SIG-M5 treated with dmso at 0.1 percent for 504 hours (cell line): ENCODE measurements around the gene PFKM.
"Not testable (repeated sequence)": the region's sequence is repeated elsewhere in the genome, so short reads cannot be mapped to it uniquely, and the experiment has no call there.

Experiments
- DNase-seq: peaks from one replicate; lab custom pipeline; 2025; ENCODE audit not compliant: unreplicated experiment; lab: John Stamatoyannopoulos, UW

The PFKM gene

GRCh38 chr12:48155786-48156185 lies 36.6 kb downstream of the PFKM start:
- not testable (repeated sequence) for DNase-seq

DNA sequence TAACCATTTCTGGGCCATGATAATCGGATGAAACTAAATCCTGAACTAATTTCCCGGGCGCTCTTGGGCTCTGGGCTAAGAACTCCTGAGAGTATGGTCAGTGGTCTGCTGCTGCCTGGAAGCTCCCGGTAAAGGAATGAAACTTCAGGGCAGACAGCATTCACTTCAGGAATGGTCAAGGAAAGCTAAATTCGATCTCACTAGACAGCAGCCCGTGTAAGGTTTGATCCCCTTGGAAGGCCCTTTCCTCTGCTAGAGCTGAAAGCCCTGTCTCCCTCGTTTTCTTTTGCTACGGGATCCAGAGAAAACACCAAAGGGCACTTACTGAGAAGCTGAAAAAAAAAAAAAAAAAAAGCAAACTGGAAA lies 37.5 kb downstream of the PFKM start:
- DNase-seq: no peak

DNA sequence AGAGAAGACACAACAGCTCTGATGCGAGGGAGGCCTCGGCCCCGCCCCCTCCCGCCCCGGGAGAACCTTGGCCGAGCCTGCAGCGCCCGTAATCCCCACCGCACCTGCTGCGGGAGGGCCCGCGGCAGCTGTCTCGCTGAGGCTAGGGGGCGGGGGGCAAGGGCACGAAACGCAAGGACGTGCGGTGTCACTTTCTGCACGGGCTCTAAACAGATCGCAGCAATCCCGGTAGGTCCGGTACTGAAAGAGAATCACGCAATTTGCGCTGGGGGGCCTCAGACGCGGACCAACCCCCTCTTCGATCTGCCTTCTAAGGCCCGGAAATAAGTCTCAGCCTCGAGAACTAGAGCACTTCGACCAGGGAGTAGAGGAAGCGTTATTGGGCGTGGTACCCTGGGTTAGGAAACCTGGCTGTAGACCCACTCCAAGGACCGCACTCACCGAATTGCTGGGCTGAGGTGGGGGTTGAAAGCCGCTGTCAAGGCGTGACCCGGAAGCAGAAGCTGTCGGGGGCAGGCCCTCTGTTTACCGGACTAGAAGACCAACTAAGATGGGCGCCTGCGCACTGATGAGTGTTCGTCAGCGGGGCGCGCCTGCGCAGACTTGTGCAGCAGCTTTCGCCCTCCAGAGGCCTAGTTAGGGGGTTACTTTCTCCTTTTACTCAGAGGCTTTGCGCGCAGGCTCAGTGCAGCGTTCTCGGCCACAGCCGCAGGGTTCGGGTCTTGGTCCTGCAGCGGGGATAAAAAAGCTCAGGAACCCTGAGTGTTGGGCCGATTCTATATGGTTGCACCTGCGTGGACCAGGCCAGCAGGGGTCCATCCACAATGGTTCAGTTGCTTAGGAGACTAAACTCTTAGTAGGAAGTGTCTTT lies 38.1 kb downstream of the PFKM start, which contains the start of gene ASB8:
Gene ASB8 (minus strand): TSS at position 498 of the 871 bp plus-strand sequence. CDS start 4,019 bp downstream, outside the sequence.
- peak; percentile 99 for DNase-seq

GRCh38 chr12:48157889-48158370 lies 38.8 kb downstream of the PFKM start:
- no peak for DNase-seq

DNA sequence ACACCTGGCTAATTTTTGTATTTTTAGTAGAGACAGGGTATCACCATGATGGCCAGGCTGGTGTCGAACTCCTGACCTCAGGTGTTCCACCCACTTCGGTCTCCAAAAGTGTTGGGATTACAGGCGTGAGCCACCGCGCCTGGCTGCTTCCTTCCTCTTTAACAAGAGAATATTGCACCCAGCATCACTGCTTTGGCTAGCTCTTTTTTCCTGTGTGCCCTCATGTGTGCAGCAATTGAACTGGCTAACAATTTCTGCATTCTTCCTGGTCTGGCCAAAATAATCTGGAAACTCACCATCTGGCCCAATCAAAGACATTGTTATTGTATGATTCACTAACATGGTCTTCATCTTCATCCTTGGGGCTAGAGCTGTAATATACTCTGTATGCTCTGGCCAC lies 40.9 kb downstream of the PFKM start:
- no peak for DNase-seq

- peak; percentile 28 for DNase-seq
These were observed 41.6 kb downstream of the PFKM start for GRCh38 chr12:48160807-48161206.

- DNase-seq: no peak
These were observed 44.1 kb downstream of the PFKM start for GRCh38 chr12:48163150-48163747.

- no peak for DNase-seq
These were observed 45.3 kb downstream of the PFKM start for GRCh38 chr12:48164451-48164850.

DNA sequence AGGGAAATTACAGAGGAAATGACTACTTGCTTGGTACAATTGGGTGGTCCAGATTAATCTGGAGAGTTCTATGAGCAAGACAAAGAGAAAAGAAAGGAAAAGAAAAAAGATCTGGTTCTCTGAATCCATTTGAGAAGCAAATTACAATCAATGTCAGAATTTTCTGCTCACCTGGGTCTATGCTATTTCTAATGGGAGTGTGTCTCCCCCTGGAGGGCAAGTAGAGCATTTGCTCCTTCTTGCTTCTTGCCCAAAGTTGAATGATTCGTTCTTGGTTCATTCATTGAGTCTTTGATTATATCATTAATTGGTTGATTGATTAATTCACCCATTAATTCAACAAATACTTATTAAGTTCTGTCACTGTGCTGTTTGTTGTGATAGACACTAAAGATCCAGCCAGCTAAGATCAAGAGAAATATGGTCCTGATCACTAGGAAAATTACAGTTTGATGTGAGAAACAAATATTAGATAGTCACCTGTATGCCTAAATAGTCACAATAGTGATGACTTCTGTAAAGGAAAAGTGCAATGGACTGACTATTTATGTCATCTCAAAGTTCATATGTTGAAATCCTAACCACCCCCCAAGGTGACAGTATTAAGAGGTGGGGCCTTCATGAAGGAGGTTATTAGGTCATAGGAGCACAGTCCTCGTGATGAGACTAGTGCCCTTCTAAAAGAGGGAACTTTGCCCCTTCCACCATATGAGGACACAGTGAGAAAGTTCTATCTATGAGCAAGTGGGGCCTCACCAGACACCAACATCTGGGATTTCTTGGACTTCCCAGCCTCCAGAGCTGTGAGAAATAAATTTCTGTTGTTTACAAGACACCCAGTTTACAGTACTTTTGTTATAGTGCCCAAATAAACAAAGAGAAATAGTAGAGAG lies 46.2 kb downstream of the PFKM start:
- peak; percentile 66 for DNase-seq

- no peak for DNase-seq
These were observed 49.8 kb downstream of the PFKM start for GRCh38 chr12:48169011-48169410.

DNA sequence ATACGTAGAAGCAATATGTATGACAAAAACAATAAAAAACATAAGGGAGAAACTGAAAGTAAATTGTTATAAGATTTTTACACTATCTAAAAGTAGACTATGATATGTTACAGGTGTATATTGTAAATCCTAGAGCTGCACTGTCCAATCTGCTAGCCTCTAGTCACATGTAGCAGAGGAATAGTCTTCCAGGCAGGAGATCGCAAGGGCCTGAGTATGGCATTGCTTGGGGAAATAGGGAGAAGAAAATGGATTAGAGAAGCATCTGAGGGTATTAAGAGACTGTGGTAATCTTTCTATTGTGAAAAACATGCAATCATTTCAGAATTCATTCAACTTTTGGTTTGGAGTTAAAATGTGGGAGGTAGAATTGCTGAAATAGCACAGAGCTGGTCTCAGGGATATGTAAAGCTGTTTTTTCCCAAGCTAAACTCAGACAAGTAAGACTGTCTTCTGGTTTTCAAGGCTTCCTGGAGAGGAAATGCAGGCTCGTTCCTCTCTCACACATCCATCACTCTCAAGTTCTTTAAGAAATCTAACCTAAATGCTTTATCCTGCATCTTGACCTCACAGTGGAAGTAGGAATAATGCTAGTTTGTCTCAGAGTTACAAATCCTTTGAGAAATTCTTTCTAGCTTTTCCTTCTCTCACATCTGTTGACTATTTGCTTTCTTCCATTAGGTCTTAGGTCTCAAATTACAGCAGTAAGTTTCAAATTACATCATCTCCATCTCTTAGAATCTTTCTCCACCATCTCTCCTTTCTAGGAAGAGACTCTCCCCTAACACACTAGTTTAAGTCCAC lies 56.7 kb downstream of the PFKM start:
- no peak for DNase-seq

- no peak for DNase-seq
These were observed 57.2 kb downstream of the PFKM start for GRCh38 chr12:48176417-48176751.

DNA sequence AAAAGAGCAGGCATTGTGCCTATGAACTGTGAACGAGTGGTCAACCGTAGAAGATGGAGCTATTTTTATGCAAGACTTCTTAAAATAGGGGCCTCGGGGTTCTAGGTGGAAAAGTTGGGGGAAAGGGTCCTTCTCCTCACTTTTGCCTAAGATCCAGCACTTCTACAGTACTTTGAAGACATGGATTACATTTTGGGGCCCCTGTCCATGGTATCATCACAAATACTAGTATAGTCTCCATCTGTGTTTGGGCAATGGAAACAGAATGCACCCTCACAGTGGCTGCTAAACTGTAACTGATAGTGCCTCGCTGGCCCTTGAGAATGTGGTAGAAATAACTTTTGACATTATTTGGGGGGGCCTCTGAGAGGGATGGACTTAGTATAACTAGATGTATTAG lies 58.8 kb downstream of the PFKM start:
- DNase-seq: no peak

DNA sequence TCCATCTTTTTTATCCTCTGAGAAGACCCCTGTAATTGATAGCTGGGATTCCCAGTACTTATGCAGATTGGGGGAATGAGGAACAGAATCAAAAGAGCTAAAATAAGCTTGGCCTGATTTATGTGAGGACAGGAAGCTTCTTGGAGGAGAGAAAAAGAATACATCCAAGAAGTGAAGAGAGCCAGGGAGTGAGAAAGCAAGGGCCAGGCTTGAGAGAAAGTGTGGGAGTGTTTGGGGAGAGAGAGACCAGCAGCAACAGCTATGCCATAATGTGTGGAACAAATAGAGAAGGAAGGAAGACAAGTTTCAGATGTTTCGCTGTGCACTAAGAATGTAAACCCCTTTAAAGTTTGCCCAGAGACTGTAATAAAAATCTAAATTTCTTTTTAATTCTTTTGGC lies 60.3 kb downstream of the PFKM start:
- no peak for DNase-seq

DNA sequence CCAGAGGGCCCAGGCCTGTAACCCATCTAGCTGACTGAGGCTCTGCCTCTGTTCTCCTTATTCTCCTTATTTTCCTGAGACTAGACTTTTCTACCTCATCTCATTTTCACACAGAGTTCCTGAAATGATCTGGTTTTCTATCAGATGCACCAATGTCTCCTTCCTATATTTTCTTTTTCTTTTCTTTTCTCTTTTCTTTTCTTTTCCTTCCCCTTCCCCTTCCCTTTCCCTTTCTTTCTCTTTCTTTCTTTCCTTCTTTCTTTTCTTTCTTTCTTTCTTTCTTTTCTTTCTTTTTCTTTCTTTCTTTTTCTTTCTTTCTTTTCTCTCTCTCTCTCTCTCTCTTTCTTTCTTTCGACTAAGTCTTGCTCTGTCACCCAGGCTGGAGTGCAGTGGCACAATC lies 61.3 kb downstream of the PFKM start:
- DNase-seq: no peak

DNA sequence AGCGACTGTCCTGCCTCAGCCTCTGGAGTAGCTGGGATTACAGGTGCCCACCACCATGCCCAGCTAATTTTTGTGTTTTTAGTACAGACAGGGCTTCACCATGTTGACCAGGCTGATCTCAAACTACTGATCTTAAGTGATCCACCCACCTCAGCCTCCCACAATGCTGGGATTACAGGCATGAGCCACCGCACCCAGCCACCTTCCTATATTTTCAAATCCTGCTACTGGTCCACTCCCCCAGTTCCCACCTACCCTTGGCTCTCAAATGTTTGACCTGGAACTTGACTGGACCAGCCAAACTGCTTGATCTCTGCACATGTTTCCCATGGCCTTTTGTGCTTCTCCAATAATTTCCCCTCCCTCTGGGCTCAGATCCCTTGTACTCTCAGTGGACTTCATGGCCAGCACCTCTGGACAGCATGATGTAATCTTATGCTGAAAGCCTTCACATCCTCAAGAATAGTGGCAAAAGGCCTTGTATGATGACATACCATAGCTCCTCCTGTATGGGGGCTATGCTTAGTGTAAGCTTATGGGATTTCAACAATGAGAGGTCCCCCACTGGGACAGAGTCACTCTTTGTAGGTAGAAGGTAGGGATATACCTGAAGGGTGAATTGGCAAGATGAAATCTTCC lies 61.8 kb downstream of the PFKM start:
- DNase-seq: no peak

DNA sequence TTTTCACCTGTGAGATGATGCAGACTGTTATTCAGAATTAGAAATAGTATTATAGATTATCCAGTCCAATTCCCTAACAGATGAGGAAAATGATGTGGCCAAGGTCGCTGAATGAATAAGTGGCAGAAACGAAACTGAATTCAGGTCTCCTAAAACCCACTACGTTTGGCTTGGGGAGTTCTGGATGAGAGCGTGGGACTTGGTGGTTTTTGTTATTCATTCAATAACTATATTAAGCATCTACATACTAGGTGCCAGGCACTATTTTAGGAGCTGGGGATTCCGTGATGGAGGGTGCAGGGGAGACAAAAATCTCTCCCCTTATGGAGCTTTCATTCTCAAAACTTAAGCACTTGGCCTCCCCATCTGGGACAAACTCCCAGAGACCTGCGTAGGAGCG lies 63.5 kb downstream of the PFKM start:
- DNase-seq: no peak

DNA sequence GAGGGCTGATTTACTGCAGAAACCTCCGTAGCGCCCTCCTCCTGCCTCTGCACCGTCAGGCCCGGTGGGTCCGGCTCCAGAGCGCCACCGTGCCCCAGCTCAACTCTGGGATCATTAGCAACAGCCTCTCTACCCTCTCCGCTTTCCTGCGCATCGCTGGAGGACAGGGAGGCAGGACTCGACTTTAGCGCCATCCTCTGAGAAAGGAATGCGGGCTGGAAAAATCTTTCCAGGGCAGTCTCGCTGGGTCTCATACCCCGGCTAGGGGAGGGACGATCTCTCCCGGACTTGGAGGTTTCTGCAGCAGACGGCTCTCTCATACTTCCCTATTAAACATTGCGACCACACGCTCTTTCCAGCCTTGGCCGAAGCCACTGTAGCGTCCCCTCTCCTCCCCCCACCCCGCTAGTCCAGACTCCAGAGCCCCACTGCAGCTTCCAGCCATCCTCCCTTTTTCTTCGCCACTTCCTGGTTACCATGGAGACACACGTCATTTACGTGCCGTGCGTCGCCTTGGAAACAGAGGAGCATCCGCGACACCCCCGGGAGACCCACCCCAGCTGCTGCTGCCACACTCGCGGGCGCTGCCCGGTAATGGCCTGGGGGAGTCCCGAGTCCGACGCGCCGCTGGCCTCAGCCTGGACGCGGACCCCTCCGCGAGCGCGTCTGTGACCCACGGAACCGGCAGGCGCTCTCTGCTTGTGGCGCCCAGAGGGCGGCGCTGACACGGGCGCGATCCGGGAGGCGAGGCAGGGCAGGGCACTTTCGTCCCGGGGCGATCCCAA lies 64.1 kb downstream of the PFKM start, which contains the start of gene CCDC184:
Gene CCDC184 (plus strand): TSS at position 554 of the 785 bp plus-strand sequence. CDS start 479 bp downstream, outside the sequence.
- DNase-seq: peak; percentile 59

DNA sequence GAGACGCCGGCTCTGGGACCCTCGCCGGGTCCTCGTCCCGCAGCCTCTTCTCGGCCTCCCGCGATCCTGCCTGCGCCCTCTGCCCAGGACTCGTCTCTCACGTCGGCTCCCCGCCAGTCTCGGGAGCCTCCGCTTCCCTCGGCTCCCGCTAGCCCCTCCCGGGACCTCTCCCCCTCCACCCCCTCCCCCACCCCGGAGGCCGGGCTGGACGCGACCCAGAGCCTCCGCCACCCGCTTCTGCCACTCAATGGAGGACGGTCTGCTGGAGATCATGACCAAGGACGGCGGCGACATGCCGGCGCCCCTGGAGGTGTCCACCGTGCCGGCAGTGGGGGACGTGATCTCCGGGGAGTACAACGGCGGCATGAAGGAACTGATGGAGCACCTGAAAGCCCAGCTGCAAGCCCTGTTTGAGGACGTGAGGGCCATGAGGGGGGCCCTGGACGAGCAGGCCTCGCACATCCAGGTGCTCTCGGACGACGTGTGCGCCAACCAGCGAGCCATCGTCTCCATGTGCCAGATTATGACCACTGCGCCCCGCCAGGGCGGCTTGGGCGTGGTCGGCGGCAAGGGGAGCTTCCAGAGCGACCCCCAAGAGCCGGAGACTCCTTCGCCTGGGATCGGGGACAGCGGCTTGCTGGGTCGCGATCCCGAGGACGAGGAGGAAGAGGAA lies 64.8 kb downstream of the PFKM start:
- no peak for DNase-seq
